GM21529 (cell line): ENCODE data around the gene ZMYM2.

Experiments
- ATAC-seq: cut with Tn5 transposase; IDR thresholded peaks from one replicate; pipeline ENCODE4 v1.9.1; 2021; ENCODE audit not compliant: unreplicated experiment

Gene ZMYM2

DNA sequence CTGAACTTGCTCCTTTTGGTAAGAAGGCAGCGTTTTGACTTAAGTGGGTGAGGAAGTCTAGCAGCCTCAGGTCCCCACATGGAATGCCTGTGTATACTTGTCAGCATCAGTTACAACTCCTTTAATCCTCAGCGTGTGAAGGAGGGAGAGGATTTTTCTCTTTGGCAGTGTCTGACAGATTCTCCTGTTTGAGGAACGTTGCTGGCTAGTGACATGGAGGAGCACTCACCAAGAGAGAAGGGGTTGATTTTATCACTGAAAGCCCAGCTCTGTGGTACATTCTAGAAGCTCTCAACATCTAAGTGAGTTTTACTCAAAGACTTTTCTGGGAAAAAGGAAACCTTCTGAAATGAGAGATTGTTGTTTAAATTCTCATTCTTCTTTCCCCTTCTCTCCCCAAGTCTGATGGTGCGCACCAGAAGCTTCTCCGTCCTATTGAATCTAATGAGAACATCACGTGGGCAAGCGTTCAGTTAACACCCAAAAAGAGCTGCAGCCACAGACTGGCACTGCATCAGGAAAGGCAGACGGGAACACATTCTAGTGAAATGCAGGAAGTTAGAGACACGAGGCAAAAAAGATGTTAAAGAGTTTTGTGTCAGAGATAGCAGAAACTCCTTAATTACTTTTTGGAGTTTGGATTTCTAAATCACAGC, 144.1 kb downstream of the ZMYM2 start:
- ATAC-seq, result no peak

DNA sequence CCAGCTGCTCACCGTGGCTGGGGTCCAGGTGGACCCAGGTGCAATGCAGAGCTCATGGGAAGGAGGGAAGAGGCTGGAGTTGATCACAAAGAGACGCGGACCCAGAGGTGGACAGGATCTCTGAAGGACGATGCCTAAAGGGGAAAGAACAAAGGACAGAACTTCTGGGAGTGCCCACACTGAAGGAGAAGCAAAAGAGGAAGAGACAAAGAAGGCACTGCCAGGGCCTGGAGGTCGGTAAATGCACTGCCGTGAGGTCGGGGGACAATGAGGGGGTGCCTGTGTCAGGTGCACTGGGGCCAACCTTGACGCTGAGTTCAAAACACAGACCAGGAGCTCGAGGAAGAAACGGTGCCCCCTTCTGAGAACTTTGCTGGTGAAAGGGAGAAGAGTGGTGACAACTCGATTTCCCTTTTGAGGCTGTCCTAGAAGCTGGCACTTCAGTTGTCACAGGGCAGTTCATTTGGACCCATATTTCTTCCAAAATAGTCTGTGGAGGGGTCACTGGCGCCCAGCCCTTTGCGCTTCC, 146.7 kb downstream of the ZMYM2 start:
- no peak for ATAC-seq

DNA sequence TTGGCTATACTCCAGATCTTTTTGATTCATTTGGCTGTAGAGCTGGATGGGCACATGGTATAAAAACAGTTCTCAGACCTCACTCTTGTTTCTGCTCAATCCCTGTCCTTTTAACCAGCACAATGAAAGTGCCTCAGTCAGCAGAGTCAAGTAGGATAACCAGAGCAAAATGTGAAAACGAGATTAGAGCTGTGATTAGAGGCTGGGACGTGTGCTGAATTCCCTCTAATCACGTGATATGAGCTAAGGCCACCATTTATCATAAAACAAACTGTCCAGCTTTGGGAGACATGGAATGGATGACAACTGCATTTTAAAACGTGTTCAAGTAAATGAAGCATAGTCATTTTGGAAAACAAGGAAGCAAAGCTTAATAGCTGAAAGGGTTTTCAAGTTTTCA, 148.2 kb downstream of the ZMYM2 start:
- no peak for ATAC-seq

DNA sequence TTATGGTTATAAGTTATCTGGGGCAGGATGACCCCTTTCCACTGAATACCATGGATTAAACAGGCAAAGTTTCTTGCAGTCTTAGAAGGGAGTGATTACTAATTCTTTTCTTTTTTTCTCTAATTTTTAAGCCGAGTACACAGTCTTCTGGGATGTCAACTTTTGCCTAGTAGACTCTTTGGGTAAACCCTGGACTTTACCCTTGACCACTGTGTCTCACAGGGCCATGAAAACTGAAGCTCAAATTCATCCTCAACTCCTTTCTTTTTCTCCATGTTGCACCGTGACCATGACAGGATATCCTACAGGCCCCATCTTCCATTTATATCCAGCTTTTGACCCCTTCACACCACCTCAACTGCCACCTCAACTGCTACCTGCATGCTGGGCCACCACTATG, 150.5 kb downstream of the ZMYM2 start:
- no peak for ATAC-seq

DNA sequence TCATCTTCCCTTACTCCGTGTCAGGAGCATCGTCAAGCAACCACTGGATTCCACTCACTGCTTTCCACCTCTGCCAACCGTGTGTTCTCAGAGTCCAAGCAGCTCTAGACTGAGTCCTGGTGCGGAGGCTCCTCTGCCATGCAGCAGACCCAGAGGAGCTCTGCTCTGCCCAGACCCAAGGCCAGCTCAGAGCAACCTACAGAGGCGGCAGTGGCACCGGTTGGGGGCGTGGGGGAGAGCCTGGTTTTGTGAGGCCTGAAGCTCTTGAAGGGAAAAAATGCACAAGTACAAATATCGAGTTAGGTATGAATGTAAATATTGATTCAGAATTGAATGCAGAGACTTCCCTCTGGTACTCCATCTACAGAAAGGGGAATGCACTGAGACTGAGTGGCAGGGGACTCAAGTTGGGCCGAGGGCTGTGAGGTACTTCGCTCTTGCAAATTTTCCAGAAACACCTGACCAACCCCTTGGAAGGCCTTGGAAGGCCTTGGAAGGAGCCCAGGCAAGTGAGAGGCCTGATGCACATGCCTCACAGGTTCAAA, 155.6 kb downstream of the ZMYM2 start:
- no peak for ATAC-seq

DNA sequence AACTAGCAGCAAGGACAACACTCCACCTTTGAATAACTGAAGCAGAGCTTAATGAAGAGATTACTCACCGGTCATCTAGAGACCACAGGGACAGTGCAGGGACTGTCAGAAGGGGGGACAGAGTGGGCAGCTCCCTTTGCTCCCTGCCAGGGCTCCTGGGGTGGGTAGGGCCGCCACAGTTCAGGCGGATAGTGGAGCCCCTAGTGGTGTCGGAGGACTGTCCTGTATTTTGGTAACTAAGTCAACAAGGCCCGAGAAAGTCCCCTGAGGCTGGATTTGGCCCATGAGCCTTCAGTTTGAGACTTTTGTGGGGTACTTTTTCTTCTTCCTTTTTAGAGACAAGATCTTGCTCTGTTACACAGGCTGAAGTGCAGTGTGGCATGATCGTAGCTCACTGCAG, 157.7 kb downstream of the ZMYM2 start:
- ATAC-seq, result no peak

DNA sequence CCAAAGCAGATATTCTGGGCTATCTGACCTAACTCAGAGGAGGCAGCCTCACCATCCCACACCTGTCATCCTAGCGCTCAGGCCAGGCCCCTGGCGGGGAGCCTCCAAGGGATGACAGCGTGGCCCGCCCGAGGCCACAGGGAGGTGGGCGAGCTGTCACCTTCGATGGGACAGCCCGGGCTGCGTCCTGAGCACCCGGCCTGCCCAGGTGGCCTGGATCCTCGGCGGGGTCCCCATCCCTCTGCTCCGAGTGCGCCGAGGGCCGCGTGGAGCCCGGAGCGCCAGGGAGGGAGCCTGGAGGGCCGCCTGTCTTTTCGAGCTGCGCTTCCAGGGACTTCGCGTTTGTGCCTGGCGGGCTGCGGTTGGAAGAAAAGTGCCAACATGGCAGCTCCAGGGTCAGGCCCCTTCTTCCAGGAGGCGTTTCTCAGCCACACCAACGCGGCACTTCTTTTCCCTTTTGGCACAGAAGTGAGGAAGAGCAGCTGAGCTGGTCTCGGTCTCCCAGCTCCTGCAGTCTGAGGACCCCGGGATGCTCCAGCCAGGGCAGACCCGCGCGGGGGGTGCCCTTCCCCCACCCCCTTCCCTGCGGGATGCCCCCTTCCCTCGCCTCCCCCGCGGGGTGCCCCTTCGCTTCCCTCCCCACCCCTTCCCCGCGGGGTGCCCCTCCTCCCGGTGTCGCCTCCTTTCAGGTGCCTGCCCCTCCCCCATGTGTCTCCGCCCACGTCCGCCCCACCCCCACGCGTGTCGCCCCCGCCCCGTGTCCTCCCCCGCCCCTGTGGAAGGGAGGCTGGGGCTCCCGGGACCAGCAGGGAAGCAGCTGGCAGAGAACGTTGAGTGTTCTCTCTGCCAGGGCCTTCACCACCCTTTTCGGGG, 160.0 kb downstream of the ZMYM2 start:
- ATAC-seq, result peak; percentile 31

DNA sequence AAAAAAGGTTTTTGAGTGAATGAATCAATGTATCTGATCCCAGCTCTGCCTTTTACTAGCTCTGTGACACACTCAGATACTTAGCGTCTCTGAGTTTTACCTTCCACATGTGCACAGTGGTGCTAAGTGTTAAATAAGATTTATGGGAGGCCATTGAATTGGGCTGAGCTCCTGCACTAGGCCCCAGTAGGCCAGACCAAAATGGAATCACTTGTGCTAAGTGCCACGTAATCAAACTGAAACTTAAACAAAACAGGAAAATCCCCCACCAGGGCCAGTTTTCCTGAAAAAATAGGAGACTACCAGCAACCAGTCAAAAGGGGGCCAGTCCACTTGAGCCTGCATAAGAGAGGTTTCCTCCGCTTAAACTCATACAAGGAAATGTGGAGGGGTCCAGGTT, 161.4 kb downstream of the ZMYM2 start:
- ATAC-seq, result no peak

DNA sequence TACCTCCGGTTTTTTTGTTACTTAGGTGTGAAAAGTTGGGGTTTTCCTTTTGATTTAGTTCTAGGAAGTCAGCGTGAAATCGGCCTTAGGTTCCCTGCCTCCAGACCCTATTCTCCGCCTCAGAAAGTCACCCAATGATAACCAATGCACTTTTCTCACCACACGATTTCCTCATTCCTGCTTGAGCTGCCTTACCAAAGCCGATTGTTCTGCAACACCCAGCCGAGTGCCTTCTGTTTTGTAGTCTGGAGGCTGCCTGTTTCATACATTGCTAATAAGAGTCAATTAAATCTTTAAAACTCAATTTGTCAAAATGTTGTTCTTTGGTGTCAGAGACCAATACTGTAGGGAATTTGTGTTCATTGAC, 162.6 kb downstream of the ZMYM2 start:
- ATAC-seq, result no peak

DNA sequence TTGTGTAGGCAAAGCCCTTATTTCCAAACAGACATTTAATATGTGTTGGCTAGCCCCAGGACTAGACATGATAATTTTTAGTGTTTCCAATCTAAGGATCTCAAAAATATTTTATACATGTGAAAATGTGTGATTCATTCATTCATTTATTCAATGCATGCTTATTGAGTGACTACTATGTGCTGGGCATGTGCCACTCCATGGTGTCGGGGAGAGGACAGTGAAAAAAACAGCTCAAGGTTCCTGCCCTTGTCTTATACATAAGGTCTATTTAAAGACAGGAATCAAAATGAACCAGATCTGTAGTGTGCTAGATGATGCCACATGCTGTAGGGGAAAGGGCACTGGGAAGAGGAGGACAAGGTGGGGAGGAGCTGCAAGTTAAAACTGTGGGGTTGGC, 165.8 kb downstream of the ZMYM2 start:
- no peak for ATAC-seq

DNA sequence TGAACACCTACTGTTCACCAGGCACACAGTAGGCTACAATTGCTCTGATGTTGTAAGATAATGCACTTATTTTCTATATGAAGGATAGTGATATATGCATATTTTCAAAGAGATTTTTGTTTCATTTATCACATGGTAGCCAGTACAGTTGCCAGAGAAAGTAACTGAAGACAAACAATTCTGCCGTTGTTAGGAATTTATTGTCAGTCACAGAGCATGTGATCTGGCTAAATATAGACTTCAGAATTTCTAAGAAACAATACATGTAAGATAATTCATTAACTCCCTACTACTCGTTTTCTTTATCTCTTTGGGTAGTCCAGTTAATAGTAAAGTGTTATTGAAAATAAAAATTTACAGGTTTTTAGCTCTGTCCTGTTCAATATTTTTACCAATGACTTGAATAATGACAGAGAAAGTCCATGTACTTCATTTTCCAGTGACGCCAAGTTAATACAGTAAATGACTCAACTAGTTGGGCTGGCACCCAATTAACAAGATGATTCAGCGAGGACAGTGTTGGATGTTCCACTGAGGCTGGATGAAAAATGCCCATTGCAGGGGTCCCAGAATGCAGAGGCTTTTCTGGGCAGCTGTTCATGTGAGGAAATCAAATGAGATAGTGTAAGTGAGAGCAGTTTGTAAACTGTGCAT, 166.7 kb downstream of the ZMYM2 start:
- no peak for ATAC-seq

DNA sequence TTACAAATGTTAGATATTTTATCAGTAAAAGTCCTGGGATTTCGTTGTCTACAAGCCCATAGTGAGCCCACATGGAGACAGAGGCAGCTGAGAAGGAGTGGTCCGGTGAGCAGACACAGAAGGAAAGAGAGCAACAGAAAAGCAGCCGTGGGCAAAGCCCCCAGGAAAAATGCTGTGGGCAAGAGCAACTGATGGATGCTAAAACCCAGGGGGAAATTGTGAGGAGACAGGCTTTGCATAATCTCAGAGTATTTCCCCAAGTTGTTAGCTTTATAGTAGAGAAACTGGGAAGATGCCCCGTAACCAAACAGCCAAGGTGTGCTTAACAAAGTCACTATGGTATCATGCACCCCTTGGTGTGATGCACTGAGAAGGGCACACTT, 167.2 kb downstream of the ZMYM2 start:
- no peak for ATAC-seq

DNA sequence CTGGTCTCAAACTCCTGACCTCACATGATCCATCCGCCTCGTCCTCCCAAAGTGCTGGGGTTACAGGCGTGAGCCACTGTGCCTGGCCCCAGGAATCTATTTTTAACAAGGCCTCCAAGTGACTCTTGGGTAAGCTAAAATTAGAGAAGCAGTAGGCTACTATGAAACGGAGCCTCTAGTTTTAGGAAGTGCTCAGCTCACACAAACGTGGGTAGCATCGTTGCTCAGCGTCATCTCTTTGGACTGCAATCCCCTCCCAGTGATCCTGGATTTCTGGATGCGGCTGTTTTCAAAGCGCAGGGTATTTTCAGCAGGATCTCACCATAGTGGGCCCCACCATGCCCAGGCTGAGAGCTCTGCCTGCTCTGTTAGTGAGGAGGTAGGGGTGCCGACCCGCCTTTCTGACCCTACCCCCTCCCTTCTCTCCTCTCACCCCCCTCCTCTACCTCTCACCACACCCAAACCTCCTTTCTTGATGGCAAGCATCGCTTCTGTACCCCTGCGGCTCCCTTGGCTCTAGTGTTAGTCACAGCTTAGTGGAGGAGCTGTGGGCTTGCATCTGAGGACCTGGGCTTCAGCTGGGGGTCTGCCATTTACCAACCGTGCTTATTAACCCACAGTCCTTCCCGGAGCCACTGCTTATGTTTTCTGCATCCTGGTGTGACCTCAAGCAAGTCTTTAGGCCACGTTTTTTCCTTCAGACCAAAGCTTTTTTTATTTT, 168.2 kb downstream of the ZMYM2 start:
- no peak for ATAC-seq

DNA sequence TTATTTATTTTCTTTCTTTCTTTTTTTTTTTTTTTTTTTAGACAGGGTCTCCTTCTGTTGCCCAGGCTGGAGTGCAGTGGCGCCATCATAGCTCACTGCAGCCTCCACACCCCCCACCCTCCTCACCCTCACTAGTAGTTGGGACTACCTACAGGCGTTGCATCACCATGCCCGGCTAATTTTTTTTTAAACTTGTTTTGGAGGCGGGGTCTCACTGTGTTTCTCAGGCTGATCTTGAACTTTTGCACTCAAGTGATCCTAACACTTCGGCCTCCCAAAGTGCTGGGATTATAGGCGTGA, 168.7 kb downstream of the ZMYM2 start:
- ATAC-seq, result no peak

DNA sequence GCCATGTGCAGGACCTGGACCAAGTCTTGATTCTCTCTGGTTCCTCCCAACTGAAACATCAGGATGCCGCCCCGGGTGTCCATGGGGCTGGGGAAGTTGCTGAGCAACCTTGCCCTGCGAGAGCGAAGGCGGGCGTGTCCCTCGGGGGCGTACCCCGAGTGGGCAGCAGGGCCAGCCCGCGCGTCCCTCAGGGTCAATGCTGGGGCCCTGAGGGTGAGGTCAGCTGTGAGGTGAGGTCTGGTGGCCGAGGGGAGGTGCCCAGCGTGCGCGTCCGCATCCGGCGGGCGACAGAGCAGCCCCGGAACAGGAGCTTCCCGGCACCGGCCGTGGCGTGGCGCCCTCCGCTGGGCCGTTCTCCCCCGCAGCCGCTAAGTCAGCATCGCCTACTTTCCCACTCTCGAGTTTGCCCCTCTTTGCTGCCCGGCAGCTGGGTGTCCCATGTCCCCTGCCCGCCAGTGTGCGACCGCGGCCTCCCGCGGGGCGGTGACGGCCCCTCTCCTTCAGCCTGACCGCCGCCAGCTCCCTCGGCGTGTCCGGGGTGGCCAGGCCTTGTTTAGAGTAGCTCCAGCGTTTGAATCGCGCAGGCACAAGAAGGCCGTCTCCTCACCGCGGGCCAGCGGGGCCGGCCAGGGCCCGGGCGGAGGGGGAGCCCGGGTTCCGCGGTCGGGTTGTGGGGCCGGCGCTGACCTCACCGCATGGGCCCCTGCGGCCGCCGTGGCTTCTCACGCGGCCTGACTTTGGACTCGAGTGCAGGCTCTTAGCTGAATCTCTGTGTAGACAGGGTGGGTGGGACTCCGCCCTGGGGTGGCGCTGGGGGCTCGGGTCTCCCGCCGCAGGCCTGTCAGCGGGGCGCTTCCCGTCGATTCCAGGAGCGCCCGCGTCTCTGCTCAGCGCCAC, 169.3 kb downstream of the ZMYM2 start:
- ATAC-seq, result peak; percentile 71

DNA sequence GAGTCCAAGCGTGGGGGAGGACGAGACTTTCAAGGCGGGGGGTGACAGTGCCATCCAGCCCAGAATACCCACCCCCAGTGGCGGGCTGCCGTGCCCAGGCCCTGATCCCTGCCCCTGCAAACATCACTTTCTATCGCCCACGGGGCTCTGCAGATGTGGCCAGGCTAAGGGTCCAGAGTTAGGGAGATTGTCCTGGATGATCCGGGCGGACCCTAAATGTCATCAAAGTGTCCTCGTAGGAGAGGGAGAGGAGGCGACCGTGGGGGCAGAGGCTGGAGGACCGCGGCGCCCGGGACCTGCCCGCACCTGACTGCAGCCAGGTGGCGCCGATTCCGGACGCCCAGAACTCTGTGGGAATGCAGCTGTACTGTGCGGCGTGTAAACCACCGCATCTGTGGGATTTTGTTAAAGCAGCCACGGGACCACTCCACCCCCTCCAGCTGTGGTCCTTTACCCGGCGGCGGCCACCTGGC, 170.0 kb downstream of the ZMYM2 start:
- ATAC-seq, result peak; percentile 3

DNA sequence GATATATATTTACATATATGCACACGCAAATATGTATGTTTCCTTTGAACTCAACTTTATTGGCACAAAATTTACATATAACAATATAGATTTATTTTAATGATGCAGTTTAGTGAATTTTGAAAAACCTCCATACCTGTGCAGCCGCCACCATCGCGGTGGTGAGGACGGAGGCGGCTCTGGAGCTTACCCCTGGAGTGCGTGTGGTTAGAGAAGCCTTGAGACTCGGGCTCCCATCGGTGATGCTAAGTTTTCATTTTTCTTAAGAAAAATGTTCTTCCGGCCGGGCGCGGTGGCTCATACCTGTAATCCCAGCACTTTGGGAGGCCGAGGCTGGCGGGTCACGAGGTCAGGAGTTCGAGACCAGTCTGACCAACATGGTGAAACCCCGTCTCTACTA, 170.5 kb downstream of the ZMYM2 start:
- no peak for ATAC-seq

DNA sequence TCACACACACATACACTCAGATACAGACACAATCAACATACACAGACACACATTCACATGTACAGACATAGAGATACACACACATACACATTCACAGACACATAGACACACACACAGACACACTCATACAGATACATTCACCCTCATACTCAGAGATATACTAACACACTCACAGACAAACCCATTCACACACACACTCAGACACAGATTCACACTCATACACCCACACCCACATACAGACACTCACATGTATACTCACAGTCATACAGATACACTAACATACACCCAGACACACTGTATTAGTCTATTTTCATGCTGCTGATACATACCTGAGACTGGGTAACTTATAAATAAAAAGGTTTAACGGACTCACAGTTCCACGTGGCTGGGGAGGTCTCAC, 171.5 kb downstream of the ZMYM2 start:
- no peak for ATAC-seq

DNA sequence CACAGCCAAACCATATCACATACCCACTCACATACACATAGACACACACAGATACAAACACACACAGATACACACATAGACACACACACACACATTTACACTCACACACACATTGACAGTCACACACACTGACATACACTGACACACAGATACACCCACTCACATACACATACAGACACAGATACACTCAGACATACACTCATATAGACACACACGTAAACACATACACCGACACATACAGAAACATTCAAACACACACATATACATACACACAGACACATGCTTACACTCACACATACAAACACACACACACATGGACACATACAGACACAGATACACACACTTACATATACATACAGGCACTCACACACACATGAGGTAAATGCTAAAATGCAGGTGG, 172.1 kb downstream of the ZMYM2 start:
- no peak for ATAC-seq
